Peyer's patch (tissue), 4 donors: Measurements from ENCODE around the gene FUT7. TPM values are rescaled to one million over a fixed set of nuclear protein-coding genes. Genes with fewer than 3 reads are reported as not detected.

ENCODE experiments used
- DNase-seq, 3 donors: peaks; one replicate each; pipeline ENCODE4 v3.0.0-alpha.2; 2017 to 2019
- H3K27ac ChIP-seq, 4 donors: fragments of 200-600 bp; sonication (generic); one replicate each; pipeline ENCODE4 v1.5.1; 2016 to 2019
- H3K27me3 ChIP-seq, 2 donors: fragments of 200-600 bp; sonication (generic); one replicate each; pipeline ENCODE4 v1.5.1; 2019
- H3K36me3 ChIP-seq, 3 donors: fragments of 200-600 bp; sonication (generic); one replicate each; pipeline ENCODE4 v1.5.1; 2016 to 2019
- H3K4me1 ChIP-seq, 4 donors: fragments of 200-600 bp; sonication (generic); one replicate each; pipeline ENCODE4 v1.5.1; 2016 to 2019
- H3K4me3 ChIP-seq, 4 donors: fragments of 200-600 bp; sonication (generic); 1 replicate in 3 of 4; 2 replicates in 1 of 4; pipeline ENCODE4 v1.5.1; 2016 to 2019; ENCODE audit warnings: mild to moderate bottlenecking in 1 of 4
- H3K9me3 ChIP-seq, 4 donors: fragments of 200-600 bp; sonication (generic); one replicate each; pipeline ENCODE4 v1.5.1; 2016 to 2019; ENCODE audit warnings: mild to moderate bottlenecking in 1 of 4
- POLR2A ChIP-seq, 2 donors: fragments of 450-650 bp; IDR thresholded peaks; one replicate each; pipeline ENCODE4 v1.5.1; 2017; ENCODE audit warnings: antibody characterized with exemption in 2 of 2, mild to moderate bottlenecking in 2 of 2, moderate library complexity in 2 of 2
- total RNA-seq, 4 donors: library from RNA; depleted of rRNA; stranded (reverse); fragments of >200 nt; gene quantifications; one replicate each; pipeline ENCODE4 v1.1.0, GENCODE V29; 2016
- TF ChIP-seq, protein P1 (sequence below), 6 experiments: fragments of 450-650 bp in 4 of 6; fragments of 200-600 bp in 2 of 6; sonication (generic) in 1 of 6; IDR thresholded peaks; one replicate each; pipeline ENCODE4 v1.5.1; 2017 to 2019; ENCODE audit warnings: antibody characterized with exemption in 6 of 6, mild to moderate bottlenecking in 3 of 6, moderate library complexity in 1 of 6

The FUT7 gene
- total RNA-seq, 4 donors from 2014 or later = not detected

GRCh38 chr9:137023157-137023556 lies 8.7 kb downstream of the FUT7 start:
- TF ChIP-seq, protein P1, sequence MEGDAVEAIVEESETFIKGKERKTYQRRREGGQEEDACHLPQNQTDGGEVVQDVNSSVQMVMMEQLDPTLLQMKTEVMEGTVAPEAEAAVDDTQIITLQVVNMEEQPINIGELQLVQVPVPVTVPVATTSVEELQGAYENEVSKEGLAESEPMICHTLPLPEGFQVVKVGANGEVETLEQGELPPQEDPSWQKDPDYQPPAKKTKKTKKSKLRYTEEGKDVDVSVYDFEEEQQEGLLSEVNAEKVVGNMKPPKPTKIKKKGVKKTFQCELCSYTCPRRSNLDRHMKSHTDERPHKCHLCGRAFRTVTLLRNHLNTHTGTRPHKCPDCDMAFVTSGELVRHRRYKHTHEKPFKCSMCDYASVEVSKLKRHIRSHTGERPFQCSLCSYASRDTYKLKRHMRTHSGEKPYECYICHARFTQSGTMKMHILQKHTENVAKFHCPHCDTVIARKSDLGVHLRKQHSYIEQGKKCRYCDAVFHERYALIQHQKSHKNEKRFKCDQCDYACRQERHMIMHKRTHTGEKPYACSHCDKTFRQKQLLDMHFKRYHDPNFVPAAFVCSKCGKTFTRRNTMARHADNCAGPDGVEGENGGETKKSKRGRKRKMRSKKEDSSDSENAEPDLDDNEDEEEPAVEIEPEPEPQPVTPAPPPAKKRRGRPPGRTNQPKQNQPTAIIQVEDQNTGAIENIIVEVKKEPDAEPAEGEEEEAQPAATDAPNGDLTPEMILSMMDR (IDR thresholded peaks at IDR 0.05) = no peak
- TF ChIP-seq POLR2A (IDR thresholded peaks at IDR 0.05) = no peak
- no peak for DNase-seq
- Histone ChIP-seq H3K9me3 (no peaks in the 10 kb centered on the region), H3K27me3 (no peaks in the 10 kb centered on the region), H3K4me3 (no peak overlapping the region), H3K4me1 (peaks cover 6 to 49% (median 8%) of the 10 kb centered on the region in 4 donors), H3K27ac (peak overlapping the region in 1 of 4 donors; percentile 91), H3K36me3 (peaks cover 0 to 1% (median 0%) of the 10 kb centered on the region in 3 donors)

GRCh38 chr9:137022662-137023008 lies 9.3 kb downstream of the FUT7 start:
- Histone ChIP-seq H3K27ac (peak overlapping the region in 3 of 4 donors; percentile 63 to 91 (median 86)), H3K4me3 (no peak overlapping the region), H3K36me3 (peaks cover 0 to 6% (median 0%) of the 10 kb centered on the region in 3 donors), H3K9me3 (no peaks in the 10 kb centered on the region), H3K27me3 (no peaks in the 10 kb centered on the region), H3K4me1 (peaks cover 6 to 49% (median 8%) of the 10 kb centered on the region in 4 donors)
- no peak for DNase-seq
- TF ChIP-seq, protein P1 (IDR thresholded peaks at IDR 0.05) = no peak
- TF ChIP-seq POLR2A (IDR thresholded peaks at IDR 0.05) = no peak

GRCh38 chr9:137021979-137022661 lies 9.8 kb downstream of the FUT7 start:
- no peak overlapping the region for H3K4me3 ChIP-seq
- peak; percentile 77 to 87 for TF ChIP-seq POLR2A (IDR thresholded peaks at IDR 0.05)
- TF ChIP-seq, protein P1 (IDR thresholded peaks at IDR 0.05) = no peak
- no peaks in the 10 kb centered on the region for H3K9me3 ChIP-seq
- no peaks in the 10 kb centered on the region for H3K27me3 ChIP-seq
- H3K36me3 ChIP-seq = peaks cover 0 to 12% (median 0%) of the 10 kb centered on the region in 3 donors
- peaks cover 1 to 44% (median 5%) of the 10 kb centered on the region in 4 donors for H3K4me1 ChIP-seq
- DNase-seq = peak; percentile 38 to 98 (median 96)
- peak overlapping the region in 3 of 4 donors; percentile 63 to 91 (median 86) for H3K27ac ChIP-seq

GRCh38 chr9:137021568-137021978 lies 10.3 kb downstream of the FUT7 start:
- Histone ChIP-seq H3K4me1 (peaks cover 0 to 39% (median 4%) of the 10 kb centered on the region in 4 donors), H3K9me3 (no peaks in the 10 kb centered on the region), H3K4me3 (no peak overlapping the region), H3K27ac (peak overlapping the region in 1 of 4 donors; percentile 47), H3K36me3 (peaks cover 0 to 17% (median 0%) of the 10 kb centered on the region in 3 donors), H3K27me3 (no peaks in the 10 kb centered on the region)
- TF ChIP-seq, protein P1 (IDR thresholded peaks at IDR 0.05) = no peak
- no peak for TF ChIP-seq POLR2A (IDR thresholded peaks at IDR 0.05)
- DNase-seq = no peak

DNA sequence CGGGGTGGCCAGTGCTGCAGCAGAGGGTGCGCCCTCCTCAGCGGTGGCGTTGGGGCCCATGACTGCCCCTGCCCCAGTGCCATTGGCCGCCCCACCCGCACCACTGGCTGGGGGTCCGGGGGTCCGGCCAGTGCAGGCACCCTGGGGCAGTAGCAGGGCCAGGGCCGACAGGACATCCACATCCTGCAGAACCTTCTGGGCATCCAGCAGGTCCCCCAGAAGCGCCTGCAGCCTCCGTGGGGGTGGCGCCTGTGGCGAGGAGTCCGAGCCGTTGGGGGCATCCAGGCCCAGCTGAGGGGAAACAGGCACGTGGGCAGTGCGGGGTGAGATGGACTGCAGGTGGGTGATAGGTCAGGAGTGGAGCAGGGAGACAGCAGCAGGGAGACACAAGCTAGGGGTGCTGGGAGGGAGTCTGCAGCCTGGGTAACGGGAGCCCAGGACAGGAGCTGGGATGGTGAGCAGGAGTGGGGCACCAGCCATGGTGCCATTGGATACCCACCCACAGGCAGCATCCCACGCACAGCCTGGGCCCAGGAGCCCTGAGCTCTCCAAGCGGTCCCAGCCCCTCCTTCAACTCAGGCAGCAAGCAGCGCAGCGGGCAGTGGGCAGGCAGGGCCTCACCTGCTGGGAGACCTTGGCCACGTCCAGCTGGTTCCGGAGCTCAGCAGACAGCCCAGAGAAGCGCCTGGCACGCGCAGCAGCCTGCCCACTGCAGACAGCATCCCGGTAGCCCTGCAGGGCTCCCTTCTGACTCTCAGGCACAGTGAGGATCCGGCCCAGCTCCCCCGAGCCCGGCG lies 10.9 kb downstream of the FUT7 start:
- TF ChIP-seq POLR2A (IDR thresholded peaks at IDR 0.05) = no peak
- TF ChIP-seq, protein P1 (IDR thresholded peaks at IDR 0.05) = no peak
- Histone ChIP-seq H3K9me3 (no peaks in the 10 kb centered on the region), H3K4me3 (no peak overlapping the region), H3K27ac (peak overlapping the region in 1 of 4 donors; percentile 47), H3K36me3 (peaks cover 0 to 23% (median 0%) of the 10 kb centered on the region in 3 donors), H3K4me1 (peaks cover 0 to 33% (median 4%) of the 10 kb centered on the region in 4 donors), H3K27me3 (no peaks in the 10 kb centered on the region)
- no peak for DNase-seq
